ENCODE data around the gene CTLA4. TPM values are rescaled to one million over a fixed set of nuclear protein-coding genes. Genes with fewer than 3 reads are reported as not detected.

CTLA4 gene
- total RNA-seq, 1 donor from 2014 or later = not detected

DNA sequence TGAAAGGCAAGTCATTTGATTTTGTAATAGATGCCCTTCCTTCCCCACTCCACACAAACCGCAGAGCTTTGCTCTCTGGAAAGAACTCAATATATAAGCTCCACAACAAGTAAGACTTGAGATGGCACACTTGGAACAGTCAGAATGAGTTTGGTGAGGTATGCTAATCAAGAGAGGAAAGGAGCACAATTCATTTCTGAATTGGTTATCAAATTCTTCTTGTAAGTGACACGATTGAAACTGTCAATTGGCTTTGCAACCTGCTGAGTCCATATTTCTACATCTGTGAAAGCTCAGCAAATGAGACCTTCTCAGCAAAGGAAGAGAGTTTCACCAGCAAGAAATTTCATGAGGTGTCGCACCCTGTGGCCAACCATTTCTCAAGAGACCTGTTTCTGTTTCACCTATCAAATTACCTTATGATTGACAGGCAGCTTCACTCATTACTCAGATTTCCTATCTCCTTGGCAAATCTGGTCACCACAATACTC lies 19.1 kb downstream of the CTLA4 start:
- DNase-seq (ENCODE audit: low spot score) = no peak
- intact Hi-C loops (cut with DNase I) = no loop called here

DNA sequence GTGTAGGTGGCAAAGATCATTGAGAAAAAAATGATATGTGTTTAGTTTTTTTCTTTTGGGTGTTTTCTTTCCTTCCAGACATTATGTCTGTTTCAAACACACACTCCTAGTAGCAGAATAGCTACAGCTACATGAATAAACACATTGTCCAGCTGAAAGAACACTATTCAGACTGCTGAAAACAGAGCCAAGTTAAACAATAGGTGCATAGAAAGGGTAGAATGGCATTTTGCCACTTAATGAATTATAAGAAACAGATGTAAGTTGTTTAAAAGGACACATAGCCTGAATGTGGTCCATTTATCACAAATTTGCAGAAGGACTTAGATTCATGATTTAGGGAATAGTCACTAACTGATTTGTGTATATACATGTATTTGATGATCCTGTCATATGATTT lies 20.1 kb downstream of the CTLA4 start:
- intact Hi-C loops (cut with DNase I) = no loop called here
- DNase-seq (ENCODE audit: low spot score) = no peak

GRCh38 chr2:203889542-203889941 lies 22.0 kb downstream of the CTLA4 start:
- intact Hi-C loops (cut with DNase I) = no loop called here
- no peak for DNase-seq (ENCODE audit: low spot score)

DNA sequence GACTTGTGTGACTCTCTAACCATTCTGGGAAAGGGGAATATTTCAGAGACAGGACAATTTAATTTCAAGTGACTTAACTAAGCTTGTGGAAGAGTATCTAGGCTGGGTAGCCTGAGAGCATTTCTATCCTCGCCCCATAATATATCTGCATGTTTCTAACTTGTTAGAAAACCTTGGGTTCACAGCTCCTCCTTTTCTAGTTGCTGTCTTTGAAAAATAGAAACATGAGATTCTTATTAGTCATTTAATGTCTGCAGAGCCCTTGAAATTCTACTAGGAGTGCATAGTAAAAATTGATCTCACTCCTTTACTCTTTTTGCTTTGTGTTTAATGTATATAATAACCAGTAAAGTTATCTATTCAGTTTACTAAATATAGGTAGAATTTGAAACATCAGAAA lies 22.4 kb downstream of the CTLA4 start:
- DNase-seq (ENCODE audit: low spot score) = no peak
- intact Hi-C loops (cut with DNase I) = no loop called here

DNA sequence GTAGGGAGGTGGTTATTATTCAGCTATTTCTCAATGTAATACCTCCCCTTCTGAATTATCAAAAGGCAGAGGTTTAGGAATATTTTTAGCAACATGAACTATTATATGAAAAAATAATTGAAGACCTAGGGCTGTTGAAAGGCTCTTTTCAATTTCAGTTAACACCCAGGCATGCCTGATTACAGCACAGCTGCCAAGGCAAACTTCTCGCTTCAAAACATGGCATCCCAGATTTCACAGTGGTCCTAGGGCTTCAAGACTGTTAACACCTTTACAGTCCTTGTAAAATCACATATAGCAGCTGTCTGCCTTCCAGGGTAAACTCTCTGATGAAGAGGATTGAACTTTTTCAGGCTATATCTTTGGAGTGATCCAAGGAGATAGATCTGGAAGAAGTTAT lies 23.2 kb downstream of the CTLA4 start:
- no peak for DNase-seq (ENCODE audit: low spot score)
- intact Hi-C loops (cut with DNase I) = no loop called here

DNA sequence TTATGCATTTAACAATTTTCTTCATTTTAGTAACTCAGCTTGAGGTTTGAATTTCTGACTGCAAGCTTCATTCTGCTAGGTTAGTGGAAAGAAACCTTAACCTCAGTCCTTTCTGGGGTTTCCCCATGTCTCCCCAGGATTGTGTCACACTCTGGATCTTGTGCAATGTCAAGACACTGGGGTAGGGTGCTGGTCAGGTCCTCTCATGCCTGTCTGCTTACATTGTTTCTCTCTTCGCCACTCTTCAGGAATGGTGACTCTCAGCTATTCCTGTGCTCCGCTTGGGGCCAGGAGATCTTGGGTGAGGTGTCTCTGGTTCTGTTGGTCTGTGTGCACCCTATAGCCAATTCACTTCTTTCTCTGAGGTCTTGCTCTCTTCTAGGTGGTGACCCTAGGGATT lies 23.9 kb downstream of the CTLA4 start:
- no peak for DNase-seq (ENCODE audit: low spot score)
- intact Hi-C loops (cut with DNase I) = no loop called here

DNA sequence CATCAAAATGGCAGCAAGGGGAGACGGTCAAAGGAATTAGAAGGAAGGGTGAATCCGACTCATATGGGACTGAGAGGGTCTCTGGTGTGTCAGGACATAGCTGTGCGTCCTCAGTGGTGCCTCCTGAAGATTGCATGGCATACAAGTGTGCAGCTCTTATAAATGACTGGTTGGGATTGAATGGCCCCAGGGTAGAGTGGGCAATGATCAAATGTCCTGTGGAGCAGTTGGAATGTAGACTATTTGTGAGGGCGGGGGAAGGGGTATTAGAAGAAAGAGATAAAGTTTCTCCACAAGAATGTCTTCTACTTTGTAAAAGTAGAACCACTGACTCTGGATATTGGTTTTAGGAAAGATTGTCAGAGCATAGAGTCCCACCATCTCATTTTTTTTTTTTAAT lies 24.6 kb downstream of the CTLA4 start:
- intact Hi-C loops (cut with DNase I) = no loop called here
- DNase-seq (ENCODE audit: low spot score) = no peak

- intact Hi-C loops (cut with DNase I) = no loop called here
- DNase-seq (ENCODE audit: low spot score) = no peak
These were observed 25.8 kb downstream of the CTLA4 start for GRCh38 chr2:203893401-203893800.

- no peak for DNase-seq (ENCODE audit: low spot score)
- intact Hi-C loops (cut with DNase I) = no loop called here
These were observed 26.3 kb downstream of the CTLA4 start for GRCh38 chr2:203893840-203894239.

DNA sequence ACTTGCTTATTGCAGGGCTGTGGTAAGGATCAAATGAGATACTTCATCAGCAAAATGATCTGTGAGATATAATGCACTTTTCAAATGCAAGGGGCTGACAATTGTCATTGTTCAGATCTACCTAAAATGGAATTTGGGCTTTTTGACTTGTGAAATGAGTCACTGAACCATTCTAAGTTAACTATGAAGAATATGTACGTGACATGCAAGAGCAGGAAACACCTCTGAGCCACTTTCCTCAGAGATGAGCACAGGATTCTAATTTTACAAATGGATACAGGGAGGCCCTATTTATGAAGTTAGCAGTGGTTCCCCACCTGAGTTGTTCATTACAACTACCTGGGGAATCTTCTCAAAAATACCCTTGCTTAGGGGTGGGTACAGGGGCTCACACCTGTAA lies 26.7 kb downstream of the CTLA4 start:
- intact Hi-C loops (cut with DNase I) = no loop called here
- DNase-seq (ENCODE audit: low spot score) = no peak

GRCh38 chr2:203897544-203897943 lies 30.0 kb downstream of the CTLA4 start:
- intact Hi-C loops (cut with DNase I) = no loop called here
- DNase-seq (ENCODE audit: low spot score) = no peak

DNA sequence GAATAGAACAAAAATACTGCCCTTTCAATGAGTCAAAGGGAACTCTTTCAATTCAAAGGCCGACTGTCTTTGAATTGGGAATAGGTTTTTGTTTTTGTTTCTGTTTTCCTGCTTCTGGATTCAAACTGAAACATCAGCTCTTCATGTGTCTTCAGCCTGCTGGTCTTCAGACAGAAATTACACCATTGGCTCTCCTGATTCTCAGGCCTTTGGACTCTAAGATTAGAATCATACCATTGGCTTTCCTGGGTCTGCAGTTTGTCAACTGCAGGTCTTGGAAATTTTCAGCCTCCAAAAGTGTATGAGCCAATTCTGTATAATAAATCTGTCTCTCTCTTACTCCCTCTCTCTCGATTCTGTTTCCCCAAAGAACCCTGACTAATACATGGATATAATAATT lies 31.1 kb downstream of the CTLA4 start:
- DNase-seq (ENCODE audit: low spot score) = no peak
- intact Hi-C loops (cut with DNase I) = no loop called here

DNA sequence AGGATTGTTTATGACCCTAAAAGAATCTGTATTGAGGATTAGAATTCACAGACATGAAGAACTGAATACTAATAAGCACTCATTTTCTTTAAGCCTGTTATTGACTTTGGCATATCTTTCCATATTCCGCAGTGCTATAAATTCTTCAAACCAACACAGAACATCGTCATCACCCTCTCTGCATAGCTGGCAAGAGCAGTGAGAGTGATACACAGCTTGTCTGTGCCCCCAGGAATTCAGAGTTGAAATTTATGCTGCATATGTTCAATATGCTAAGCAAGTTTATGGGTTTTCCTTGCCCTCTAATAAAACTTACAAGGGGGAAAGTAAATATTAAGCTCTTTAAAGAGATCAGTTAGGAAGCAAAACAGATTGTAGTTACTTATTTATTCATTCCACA lies 32.7 kb downstream of the CTLA4 start:
- no peak for DNase-seq (ENCODE audit: low spot score)
- intact Hi-C loops (cut with DNase I) = loop anchor here (10.0 kb wide), 1 partner anchor 215 kb away; no protein-coding TSS in a partner anchor

DNA sequence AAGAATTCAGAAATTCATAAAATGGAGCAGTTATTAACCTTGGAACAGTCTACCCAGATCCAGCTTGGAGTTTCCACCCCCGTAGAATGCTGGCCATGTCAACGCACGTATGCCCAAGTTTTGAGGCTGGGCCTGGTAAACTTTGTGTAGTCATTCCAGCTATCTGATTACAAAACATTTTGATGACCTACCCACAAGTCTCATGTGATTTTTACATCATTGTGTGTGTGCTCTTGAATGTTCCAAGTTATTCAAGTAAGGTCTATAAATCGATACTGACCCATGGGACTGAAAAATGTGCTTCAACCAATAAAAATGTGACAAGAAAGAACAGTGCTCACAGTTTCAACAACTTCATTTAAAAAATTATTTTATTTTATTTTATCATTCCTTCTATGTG lies 36.5 kb downstream of the CTLA4 start:
- DNase-seq (ENCODE audit: low spot score) = no peak
- intact Hi-C loops (cut with DNase I) = loop anchor here (10.0 kb wide), 1 partner anchor 219 kb away; no protein-coding TSS in a partner anchor

DNA sequence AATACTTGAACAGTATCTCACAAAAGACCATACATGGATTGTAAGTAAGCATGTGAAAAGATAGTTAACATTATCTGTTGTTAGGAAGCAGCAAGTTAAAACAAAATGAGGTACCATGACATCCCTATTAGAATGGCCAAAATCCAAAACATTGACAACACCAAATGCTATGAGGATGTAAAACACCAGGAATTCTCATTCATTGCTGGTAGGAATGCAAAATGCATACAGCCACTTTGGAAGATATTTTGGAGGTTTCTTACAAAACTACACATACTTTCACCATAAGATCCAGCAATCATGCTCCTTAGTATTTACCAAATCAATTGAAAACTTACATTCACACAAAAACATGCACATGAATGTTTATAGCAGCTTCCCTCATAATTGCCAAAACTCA lies 38.1 kb downstream of the CTLA4 start:
- intact Hi-C loops (cut with DNase I) = loop anchor here (5.0 to 10.0 kb wide), 3 partner anchors 88 to 423 kb away; no protein-coding TSS in a partner anchor
- no peak for DNase-seq (ENCODE audit: low spot score)

GRCh38 chr2:203908066-203908796 lies 40.7 kb downstream of the CTLA4 start:
- intact Hi-C loops (cut with DNase I) = loop anchor here (5.0 to 10.0 kb wide), 3 partner anchors 91 to 426 kb away; no protein-coding TSS in a partner anchor
- DNase-seq (ENCODE audit: low spot score) = no peak

DNA sequence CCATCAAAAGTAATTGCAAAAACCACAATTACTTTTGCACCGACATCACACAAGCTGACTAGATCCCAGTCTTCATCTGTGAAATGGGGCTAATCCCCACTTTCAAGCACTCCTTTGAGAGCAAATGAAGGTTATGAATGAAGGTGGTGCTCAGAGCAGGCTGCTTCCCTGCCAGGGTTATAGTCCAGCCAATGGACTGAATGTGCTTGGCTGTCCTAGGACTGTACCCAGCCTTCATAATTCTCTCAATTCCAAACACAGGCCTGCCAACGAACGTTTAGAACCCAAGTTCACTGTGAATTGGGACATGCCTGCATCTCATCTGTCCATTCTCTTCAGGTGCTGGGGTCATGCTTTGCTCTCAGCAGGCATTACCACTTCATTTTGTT lies 41.2 kb downstream of the CTLA4 start:
- no peak for DNase-seq (ENCODE audit: low spot score)
- intact Hi-C loops (cut with DNase I) = loop anchor here (5.0 to 10.0 kb wide), 3 partner anchors 91 to 426 kb away; no protein-coding TSS in a partner anchor

DNA sequence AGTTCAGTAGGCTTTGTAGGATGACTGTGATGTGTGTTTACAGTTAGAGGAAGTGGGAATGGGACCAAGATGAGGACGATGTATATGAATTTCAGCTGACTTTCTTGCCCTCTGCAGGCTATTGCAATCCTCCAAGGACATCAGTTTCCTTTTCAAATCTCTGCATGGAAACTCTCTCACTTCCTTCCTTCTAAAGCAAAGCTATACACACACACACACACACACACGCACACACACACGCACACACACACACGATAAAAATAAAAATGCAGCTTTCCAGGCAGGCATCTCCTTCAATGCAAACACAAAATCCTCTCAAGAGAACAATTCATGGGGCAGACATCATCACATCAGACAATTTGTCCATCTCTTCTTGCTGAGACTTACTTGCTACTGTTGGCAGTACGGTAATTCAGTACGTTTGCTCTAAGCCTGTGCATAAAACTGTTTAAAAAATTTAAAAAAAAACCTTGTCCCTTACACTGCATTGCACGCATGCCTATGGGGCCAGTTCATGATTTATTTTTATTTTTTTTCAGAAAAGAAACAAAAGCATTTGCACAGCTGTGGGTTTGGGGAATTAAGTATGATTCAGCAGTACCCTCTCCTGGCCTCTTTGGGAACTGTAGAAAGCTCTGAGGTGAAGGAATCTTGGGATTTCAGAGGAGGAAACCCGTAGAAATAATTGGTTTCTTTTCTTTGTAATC lies 41.8 kb downstream of the CTLA4 start:
- no peak for DNase-seq (ENCODE audit: low spot score)
- intact Hi-C loops (cut with DNase I) = loop anchor here (5.0 to 10.0 kb wide), 3 partner anchors 92 to 427 kb away; no protein-coding TSS in a partner anchor

DNA sequence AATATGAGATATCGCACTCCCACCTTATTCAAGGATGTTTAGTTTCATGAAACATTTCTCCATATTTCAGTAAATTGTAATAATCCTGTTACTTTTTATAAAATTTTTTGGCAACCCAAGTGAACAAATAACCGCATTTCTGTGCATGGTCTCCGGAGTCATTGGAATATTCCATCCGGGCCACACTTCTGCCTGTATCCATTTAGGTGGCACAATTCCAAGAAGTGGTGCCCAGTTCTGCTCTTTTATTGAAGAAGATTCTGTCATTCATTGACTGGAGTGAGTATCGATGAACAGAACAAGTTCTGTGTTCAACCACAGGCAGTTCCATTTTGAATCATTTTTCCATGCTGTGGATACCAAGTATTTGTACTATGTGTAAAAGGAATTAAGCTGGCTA lies 42.4 kb downstream of the CTLA4 start:
- intact Hi-C loops (cut with DNase I) = loop anchor here (5.0 to 10.0 kb wide), 4 partner anchors 93 to 675 kb away; partner anchors contain the start of gene CYP20A1

DNA sequence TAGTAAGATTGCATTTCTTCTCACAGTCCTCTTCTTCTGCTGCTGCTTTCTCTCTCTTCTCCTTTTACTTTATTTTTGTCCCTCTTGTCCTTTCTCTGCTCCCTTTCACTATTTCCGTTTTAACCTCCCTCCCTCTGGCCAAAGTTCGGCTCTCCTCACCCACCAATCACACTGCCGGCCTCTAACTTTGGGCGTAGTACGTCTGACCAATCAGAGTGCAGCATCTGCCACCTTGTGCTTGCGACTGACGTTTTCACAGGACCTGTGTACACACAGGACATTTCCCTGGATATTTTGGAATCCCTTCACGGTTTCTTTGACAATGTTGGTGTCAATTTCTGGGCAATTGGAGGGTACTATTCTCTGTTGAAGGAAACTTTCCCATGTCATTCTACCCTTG lies 46.4 kb downstream of the CTLA4 start:
- intact Hi-C loops (cut with DNase I) = loop anchor here (10.0 kb wide), 1 partner anchor 679 kb away; the partner anchor contains the start of gene CYP20A1
- no peak for DNase-seq (ENCODE audit: low spot score)

More for the DNA sequence above, 42.4 kb downstream of the CTLA4 start:
- no peak for DNase-seq (ENCODE audit: low spot score)

Data from cardiac septum (tissue), 1 donor.